NCI-H1436 treated with DMSO at 0.1 percent for 48 hours (cell line): Measurements from ENCODE around the gene KLRC1.
"Not testable (repeated sequence)": the region's sequence is repeated elsewhere in the genome, so short reads cannot be mapped to it uniquely, and the experiment has no call there.

Experiments used
- DNase-seq: peaks from one replicate; lab custom pipeline; 2025; lab: John Stamatoyannopoulos, UW

The KLRC1 gene

DNA sequence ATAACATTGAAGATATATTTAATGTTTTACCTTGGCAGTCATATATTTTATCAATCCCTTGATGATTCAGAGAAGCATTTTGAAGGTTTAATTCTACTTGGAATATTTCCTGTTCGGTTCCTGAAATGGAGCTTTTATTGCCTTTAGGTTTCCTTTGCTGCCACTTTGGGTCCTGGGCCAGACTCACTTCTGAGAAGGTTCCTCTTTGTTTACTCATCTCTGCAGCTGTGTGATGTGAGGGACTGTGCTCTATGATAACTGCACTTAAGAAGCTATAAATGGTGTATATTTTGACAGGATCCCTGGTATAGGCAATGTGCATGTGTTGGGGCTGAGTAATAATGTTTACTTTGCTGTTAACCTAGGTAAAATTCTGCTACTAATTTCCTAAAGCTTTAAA lies 32.8 kb downstream of the KLRC1 start, which contains the start of gene KLRC3:
Gene KLRC3, minus strand, starts transcription at position 262 of the 400 bp plus-strand sequence. Its CDS starts 45 bp downstream, at position 217.
- DNase-seq: not testable (repeated sequence)

DNA sequence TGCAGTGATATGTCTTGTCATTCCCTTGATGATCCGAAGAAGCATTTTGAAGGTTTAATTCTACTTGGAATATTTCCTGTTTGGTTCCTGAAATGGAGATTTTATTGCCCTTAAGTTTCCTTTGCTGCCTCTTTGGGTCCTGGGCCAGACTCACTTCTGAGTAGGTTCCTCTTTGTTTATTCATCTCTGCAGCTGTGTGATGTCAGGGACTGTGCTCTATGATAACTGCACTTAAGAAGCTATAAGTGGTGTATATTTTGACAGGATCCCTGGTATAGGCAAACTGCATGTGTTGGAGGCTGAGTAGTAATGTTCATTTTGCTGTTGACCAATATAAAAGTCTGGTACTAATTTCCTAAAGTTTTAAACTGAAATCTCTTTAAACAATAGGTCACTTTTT lies 43.8 kb downstream of the KLRC1 start, which contains the start of gene KLRC4:
Gene KLRC4, minus strand, starts transcription at position 366 of the 400 bp plus-strand sequence. Its CDS starts 182 bp downstream, at position 184.
- no peak for DNase-seq

DNA sequence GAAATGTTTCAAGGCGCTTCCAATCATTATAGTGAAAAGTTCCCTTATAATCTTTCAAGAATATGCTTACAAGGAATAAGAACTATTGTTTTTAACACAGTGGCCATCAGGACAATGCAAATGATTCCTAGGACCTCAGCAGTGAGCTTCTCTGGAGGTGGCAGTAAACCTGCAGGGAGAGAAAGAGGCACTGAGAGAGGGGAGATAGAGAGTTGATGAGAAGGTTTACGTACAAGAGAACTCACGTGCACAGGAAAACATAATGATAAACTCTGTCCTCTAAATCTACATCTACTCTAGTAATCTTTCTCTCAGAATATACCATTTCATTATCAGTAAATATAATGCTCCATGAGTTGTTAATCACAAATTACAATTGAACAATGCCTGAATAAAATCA lies 44.3 kb downstream of the KLRC1 start:
- no peak for DNase-seq

DNA sequence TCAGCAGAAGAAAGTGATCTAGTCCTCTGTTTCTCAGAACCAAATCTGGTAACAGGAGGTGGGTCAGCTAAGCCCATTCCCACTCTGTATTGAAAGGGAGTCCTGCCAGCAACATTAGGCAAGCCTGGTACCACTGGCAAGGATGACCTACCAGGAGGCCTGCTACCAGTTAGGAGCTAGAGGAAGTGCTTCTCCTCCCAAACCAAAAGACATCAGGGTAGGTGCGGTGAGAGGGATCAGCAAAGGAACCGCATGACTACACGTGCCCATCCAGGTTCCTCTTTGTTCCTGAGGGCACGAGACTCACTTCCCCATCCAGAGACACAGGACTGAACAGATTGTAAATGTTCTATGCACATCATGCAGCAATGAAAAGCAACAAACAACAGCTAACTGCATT lies 46.5 kb downstream of the KLRC1 start:
- no peak for DNase-seq

DNA sequence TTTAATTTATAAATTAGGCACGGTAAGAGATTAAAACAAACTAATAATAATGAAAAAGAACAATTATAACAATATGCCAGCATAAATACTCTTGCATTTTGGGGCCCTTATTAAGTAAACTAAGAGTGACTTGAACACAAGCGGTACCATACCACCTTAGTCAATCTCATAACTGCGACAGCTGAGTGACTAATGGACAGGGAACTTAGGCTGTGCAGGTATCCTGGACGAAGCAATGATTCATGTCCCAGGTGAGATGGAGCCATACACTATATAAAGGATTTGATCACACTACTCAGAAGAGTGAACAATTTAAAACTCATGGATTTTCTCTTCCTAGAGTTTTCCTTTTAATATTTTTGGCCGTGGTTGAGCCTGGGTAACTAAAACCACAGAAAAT lies 47.9 kb downstream of the KLRC1 start:
- DNase-seq: no peak

DNA sequence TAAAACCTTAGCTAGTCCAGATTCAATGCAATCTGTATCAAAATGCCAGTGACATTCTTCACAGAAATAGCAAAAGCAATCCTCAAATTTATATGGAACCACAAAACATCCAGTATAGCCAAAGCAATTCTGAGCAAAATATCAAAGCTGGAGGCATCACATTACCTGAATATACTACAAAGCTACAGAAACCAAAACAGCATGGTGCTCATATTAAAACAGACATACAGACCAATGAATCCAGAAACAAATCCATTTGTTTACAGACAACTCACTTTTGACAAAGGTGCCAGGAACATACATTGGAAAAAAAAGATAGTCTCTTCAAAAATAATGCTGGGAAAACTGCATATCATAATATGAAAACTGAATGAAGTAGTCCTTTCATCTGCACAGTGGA lies 48.4 kb downstream of the KLRC1 start:
- DNase-seq: no peak

DNA sequence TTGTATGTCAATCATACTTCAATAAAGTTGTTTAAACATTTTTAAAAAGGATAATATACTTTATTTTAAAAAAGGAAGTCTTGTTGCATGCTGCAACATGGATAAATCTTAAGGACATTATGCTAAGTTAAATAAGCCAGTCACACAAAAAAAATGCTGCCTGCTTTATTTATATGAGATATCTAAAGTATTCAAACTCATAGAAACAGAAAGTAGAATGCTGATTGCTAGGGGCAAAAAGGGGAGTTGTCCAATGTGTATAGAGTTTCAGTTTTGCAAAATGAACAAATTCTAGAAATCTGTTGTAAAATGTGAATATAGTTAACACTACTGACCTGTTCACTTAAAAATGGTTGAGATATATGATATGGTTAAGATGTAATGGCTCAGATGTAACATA lies 52.3 kb downstream of the KLRC1 start:
- DNase-seq: no peak

DNA sequence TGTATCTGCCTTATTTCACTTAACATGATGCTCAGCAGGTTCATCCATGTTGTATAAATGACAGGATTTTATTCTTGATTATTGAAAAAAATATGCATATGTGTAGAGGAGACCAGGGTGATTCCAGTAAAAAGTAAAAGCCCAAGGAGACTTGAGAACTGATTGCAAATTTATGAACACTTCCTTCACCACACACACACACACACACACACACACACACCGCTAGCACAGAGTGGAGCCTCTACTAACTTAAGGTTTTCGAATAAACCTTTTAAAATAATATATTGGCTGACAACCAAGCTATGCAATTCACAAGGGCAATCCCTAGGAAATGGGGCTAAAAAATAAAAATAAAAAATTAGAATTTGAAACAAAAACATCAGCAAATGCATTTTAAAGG lies 55.0 kb downstream of the KLRC1 start:
- DNase-seq: no peak

DNA sequence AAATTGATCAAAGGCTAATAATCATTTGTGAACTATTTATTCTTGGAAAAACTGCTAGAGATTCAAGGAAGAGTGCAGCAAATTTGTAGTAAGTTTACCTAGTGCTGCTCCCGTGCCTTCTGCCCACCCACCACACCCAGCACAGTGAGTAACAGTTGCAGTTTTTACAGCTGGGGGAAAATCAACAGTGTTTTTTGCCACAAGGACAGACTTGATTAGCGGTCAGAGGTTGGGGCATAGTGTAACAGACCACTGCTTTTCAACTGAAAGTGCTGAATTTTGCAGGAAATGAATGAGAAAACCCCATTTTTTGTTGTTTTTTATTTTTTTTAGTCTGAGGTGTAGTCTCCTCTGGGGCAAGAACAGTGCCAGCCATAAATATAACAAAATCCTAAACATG lies 55.9 kb downstream of the KLRC1 start:
- no peak for DNase-seq

DNA sequence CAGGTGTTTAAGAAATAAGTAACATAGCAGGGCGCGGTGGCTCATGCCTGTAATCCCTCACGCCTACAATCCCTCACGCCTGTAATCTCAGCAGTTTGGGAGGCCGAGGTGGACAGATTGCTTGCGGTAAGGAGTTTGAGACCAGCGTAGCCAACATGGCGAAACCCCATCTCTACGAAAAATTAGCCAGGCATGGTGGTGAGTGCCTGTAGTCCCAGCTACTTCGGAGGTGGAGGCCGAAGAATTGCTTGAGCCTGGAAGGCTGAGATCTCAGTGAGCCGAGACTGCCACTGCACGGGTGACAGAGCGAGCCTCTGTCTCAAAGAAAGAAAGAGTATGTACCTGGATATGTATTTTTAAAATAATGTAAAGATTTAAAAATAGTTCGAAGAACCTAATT lies 57.0 kb downstream of the KLRC1 start:
- not testable (repeated sequence) for DNase-seq
